SU-DHL-6 (cell line): ENCODE measurements around the gene SYT9.

Experiments
- H2AFZ ChIP-seq: fragments of 200-600 bp; sonication (generic); 2 replicates; pipeline ENCODE4 v1.6.1; 2014; ENCODE audit warnings: low read depth, mild to moderate bottlenecking, moderate library complexity, mixed read lengths, antibody characterized with exemption, low read length; ENCODE audit not compliant: severe bottlenecking
- H3F3A ChIP-seq: fragments of 200-600 bp; shearing (Covaris generic); 2 replicates; pipeline ENCODE4 v1.6.0; 2016; ENCODE audit warnings: antibody characterized with exemption, mild to moderate bottlenecking; ENCODE audit not compliant: insufficient read depth
- H3K27ac ChIP-seq: fragments of 200-600 bp; sonication (generic); 2 replicates; pipeline ENCODE4 v1.5.1; 2016; ENCODE audit warnings: low read depth, mild to moderate bottlenecking, low read length, moderate library complexity, mixed read lengths
- H3K27me3 ChIP-seq: fragments of 200-600 bp; sonication (generic), shearing (Covaris generic); 2 replicates; pipeline ENCODE4 v1.6.0; 2014; ENCODE audit warnings: mild to moderate bottlenecking, low read length
- H3K36me3 ChIP-seq: fragments of 200-600 bp; sonication (generic); 2 replicates; pipeline ENCODE4 v1.6.1; 2014; ENCODE audit warnings: mild to moderate bottlenecking, low read length, mixed read lengths
- H3K4me2 ChIP-seq: fragments of 300-600, 200-600 bp; shearing (Covaris generic), sonication (generic); 2 replicates; pipeline ENCODE4 v1.6.0; 2014; ENCODE audit warnings: low read length, low read depth, mild to moderate bottlenecking; ENCODE audit not compliant: poor library complexity, severe bottlenecking
- H3K4me3 ChIP-seq: fragments of 200-600 bp; sonication (generic); 2 replicates; pipeline ENCODE4 v1.5.1; 2014; ENCODE audit warnings: antibody characterized with exemption, low read length, mild to moderate bottlenecking, mixed read lengths; ENCODE audit not compliant: insufficient read depth, poor library complexity, severe bottlenecking
- H3K79me2 ChIP-seq: fragments of 200-600 bp; sonication (generic); 2 replicates; pipeline ENCODE4 v1.6.1; 2014; ENCODE audit warnings: mild to moderate bottlenecking, low read length, moderate library complexity; ENCODE audit not compliant: insufficient read depth
- H3K9ac ChIP-seq: fragments of 200-600 bp; sonication (generic); 2 replicates; pipeline ENCODE4 v1.7.0; 2014; ENCODE audit warnings: mild to moderate bottlenecking, low read length
- H3K9me2 ChIP-seq: fragments of 200-600 bp; sonication (generic); replicated peaks from 2 replicates; pipeline ENCODE4 v1.6.1; 2014; ENCODE audit warnings: low read length; ENCODE audit not compliant: insufficient read depth
- H3K9me3 ChIP-seq: fragments of 200-600 bp; sonication (generic); 2 replicates; pipeline ENCODE4 v1.6.1; 2014; ENCODE audit warnings: low read length, mixed read lengths; ENCODE audit not compliant: insufficient read depth
- H4K20me1 ChIP-seq: fragments of 200-600 bp; sonication (generic); 2 replicates; pipeline ENCODE4 v1.6.1; 2014; ENCODE audit warnings: low read depth, mild to moderate bottlenecking, antibody characterized with exemption, low read length, moderate library complexity, mixed read lengths
- CTCF ChIP-seq: fragments of 200-600 bp; sonication (generic); IDR thresholded peaks from one replicate; pipeline ENCODE4 v1.5.1; 2017; ENCODE audit warnings: antibody characterized with exemption, mild to moderate bottlenecking, low read length, moderate library complexity; ENCODE audit not compliant: insufficient read depth, poor library complexity, severe bottlenecking
- EZH2phosphoT487 ChIP-seq: fragments of 200-600 bp; sonication (generic), shearing (Covaris generic); conservative IDR thresholded peaks from 2 replicates; pipeline ENCODE4 v1.6.1; 2018; ENCODE audit warnings: mild to moderate bottlenecking, antibody characterized with exemption, low read length, moderate library complexity, mixed read lengths

SYT9 gene

GRCh38 chr11:7251836-7252682 is at the start of gene SYT9:
SYT9 (plus strand) TSS chr11:7251904; CDS start chr11:7252187, 283 bp downstream.
- Histone ChIP-seq H3K4me3 (no peak within 1 kb of the TSS), H3F3A (no peaks in the 10 kb centered on the region), H3K4me2 (no peak within 1 kb of the TSS), H3K27ac (no peak within 1 kb of the TSS), H4K20me1 (no peaks in the 10 kb centered on the region), H3K79me2 (no peaks in the 10 kb centered on the region), H3K27me3 (no peaks in the 10 kb centered on the region), H2AFZ (no peak within 1 kb of the TSS), H3K36me3 (no peaks in the 10 kb centered on the region), H3K9me2 (no peaks in the 10 kb centered on the region), H3K9ac (no peak within 1 kb of the TSS), H3K9me3 (no peaks in the 10 kb centered on the region)
- TF ChIP-seq EZH2phosphoT487 (no peak), CTCF (no peak)

DNA sequence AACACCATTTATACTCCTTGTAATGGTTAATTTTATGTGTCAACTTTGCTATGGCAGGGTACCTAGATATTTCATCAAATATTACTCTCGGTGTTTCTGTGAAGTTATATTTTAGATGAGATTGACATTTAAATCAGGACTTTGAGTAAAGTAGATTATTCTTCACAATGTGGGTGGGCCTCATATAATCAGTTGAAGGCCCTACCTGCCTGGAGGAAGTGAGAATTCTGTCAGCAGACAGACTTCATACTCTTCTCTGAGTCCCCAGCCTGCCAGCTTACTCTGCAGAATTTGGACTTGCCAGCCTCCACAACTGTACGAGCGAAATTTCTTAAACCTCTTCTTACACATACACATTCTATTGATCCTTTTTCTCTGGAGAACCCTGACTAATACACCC is 49.3 kb upstream of the SYT9 start:
- no peak overlapping the region for H3K4me3 ChIP-seq
- H2AFZ ChIP-seq, result no peak overlapping the region
- TF ChIP-seq EZH2phosphoT487, result no peak
- no peak for TF ChIP-seq CTCF
- no peak overlapping the region for H3K9ac ChIP-seq
- no peaks in the 10 kb centered on the region for H3F3A ChIP-seq
- no peak overlapping the region for H3K4me2 ChIP-seq
- H4K20me1 ChIP-seq, result no peaks in the 10 kb centered on the region; the same call in 1 of the 2 replicates
- H3K79me2 ChIP-seq, result no peaks in the 10 kb centered on the region
- no peaks in the 10 kb centered on the region for H3K36me3 ChIP-seq
- no peaks in the 10 kb centered on the region for H3K9me2 ChIP-seq
- no peaks in the 10 kb centered on the region for H3K9me3 ChIP-seq
- H3K27me3 ChIP-seq, result no peaks in the 10 kb centered on the region
- H3K27ac ChIP-seq, result no peak overlapping the region

DNA sequence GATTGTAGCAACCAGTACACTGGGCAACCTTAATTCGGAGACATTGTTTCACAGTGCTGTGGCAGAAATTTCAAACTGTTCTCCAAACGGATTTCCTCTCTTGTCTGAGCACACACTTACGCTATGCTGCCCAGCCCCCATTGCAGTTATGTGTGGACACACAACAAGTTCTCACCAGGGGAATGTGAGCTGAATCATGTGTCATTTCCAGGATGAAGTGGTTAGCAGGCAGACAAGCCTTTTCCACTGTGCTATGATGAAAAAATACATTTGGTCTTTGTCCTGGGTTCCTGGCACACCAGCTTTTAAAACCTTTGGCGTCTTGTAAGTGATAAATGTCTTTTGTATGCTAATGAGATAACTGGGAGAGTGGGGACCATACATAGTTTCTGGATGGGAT is 46.9 kb upstream of the SYT9 start:
- Histone ChIP-seq H2AFZ (no peak overlapping the region), H3K9ac (no peak overlapping the region), H3K79me2 (no peaks in the 10 kb centered on the region), H3K4me3 (no peak overlapping the region), H3K9me2 (no peaks in the 10 kb centered on the region), H3F3A (no peaks in the 10 kb centered on the region), H3K9me3 (no peaks in the 10 kb centered on the region), H3K4me2 (no peak overlapping the region), H3K27ac (no peak overlapping the region), H4K20me1 (no peaks in the 10 kb centered on the region; the same call in 1 of the 2 replicates), H3K36me3 (no peaks in the 10 kb centered on the region), H3K27me3 (no peaks in the 10 kb centered on the region)
- TF ChIP-seq EZH2phosphoT487, result no peak
- TF ChIP-seq CTCF, result no peak
